ENCODE results near the gene FAM53A.

Gene FAM53A

DNA sequence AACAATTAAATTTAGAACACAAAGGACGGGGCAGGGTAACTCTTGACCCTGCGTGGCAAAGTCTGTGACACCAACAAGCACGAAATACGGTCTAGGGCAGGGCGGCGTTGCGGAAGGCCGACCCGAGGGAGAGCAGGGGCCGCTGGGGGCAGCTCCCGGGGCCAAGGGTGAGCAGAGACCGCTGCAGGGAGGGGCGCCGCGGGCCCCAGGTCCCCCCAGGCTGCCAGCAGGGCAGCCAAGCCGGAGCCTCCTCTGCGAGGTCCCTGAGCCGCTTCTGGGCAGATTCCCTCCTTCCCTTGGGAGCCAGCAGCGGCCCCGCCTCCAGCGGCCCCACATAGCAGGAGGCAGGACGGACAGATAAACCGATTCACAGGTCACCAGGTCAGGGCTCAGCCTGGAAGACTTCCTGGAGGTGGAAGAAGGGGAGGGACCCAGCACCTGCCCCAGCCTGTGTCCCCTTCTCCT lies 90.2 kb downstream of the FAM53A start:
- DNase-seq (ENCODE audit: low read depth in 3 of 3, low spot score in 1 of 3): no peak

DNA sequence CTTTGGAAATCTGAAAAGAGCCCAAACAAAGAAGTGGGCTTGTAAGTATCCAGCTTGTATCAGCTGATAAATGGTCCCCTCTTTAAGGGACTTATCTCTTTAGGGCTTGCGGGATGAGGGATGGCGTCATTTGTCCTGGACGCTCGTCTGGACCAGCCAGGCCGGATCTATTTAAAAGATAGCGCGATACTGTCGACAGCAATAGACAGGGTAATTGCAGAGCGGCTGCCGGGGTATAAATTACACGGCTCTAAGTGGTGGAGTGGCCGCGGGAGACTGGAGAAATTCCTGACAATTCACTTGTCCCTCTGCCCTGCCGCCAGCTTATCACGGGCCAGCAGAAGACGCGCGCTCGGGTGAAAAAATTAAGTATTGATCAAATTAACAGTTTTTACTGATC lies 90.7 kb downstream of the FAM53A start:
- no peak for DNase-seq (ENCODE audit: low read depth in 3 of 3, low spot score in 1 of 3)

DNA sequence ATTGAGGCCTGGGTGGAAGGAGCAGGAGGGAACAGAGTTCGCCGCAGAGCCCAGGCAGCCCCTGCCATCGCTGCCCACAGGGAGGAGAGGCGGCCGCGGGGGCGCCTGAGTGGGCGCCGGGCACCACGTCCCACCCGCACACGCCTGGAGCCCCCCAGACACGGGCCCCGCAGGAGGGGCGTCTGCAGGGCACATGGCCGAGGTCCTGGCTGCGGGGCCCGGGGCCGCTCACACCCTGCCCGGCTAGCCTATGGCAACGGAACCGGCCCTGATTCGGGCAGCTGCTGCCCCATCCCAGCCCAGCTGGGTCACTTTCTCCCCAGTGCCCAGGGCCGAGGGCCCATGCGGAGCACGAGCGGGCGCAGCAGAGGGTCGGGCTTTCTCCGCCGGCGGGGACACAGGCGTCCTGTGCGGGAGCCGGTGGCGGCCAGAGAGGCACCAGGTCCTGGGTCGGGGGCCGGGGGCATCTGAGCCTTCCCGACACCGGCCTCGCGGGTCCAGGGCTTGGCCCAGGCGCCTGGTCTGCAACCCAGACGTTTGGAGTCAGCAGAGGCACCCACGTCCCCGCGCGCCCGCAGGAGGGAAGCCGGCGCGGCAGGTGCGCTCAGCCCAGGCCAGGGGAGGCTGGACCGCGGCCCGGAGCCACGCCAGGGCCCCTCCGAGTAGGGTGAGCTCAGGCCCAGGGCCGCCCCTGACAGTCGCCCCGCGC lies 91.2 kb downstream of the FAM53A start:
- DNase-seq (ENCODE audit: low read depth in 3 of 3, low spot score in 1 of 3): no peak

DNA sequence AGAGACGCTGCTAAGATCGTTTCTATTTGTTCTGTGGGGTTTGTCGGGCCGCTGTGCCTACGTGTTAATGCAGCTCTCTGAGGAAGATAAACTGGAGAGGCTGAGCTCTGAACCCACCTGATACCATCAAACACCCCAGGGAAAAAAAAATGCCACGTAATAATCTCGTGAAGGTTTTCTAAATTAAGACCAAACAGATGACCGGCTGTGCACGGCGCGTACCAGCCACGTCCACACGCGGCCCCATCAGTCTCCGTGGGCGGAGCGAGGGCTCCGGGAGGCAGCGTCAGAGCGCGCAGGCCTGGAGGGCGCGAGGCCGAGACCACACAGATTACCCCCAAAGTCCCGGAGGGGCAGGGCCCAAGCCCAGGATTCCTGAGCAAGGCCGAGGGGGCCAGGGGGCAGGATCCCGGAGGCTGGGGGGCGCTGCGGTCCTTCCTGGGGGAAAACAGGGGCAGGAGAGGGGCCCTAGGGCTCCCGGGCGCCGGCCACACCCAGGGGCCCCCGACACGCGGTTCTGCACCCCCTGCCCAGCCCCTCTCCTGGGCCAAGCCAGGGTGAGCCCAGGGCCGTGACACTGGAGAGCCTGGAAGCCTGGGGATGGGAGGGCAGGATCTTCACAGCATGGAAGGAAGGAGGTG lies 91.9 kb downstream of the FAM53A start:
- no peak for DNase-seq (ENCODE audit: low read depth in 3 of 3, low spot score in 1 of 3)

DNA sequence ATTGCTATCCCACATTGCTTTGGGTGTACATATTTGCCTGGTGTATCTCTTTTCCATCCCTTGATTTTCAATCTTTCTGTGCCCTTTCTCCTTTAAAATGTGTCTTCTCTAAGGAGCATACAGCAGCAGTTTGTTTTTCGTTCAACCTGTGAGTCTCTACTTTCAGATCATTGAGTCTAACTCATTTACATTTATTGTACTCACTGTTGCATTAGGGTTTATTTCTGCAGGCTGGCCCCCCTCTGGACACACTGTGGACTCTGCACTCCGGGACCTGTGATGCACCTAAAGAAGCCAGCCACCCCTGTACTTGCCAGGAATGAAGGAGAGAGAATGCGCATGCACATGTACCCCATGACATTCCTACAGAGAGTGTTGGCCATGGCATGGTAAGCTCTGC lies 93.0 kb downstream of the FAM53A start:
- DNase-seq (ENCODE audit: low read depth in 3 of 3, low spot score in 1 of 3): no peak

DNA sequence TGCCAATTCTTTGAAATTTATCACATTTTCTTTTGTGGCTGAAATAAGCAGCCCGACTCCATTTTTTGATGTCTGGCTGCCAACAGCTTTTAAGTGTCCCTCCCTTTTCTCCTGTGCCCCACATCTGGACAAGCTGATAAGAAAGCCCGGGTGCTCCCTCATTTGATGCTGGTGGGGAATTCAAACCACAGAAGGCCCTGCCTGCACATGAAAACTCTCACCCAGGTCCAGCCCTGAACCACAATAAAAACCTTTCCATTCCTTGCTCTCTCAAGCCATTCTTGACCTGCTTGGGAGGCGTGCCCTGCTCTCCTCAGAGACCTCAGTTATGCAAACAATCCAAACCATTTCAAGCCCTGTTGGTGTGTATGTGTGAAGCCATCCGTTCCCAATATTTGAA lies 93.9 kb downstream of the FAM53A start:
- DNase-seq (ENCODE audit: low read depth in 3 of 3, low spot score in 1 of 3): no peak
